Left renal pelvis (tissue), 4 donors: ENCODE results near the gene ZBTB47. TPM values are rescaled to one million over a fixed set of nuclear protein-coding genes. Genes with fewer than 3 reads are reported as not detected.
A peak's percentile ranks its signal among the peaks of the same experiment; 100 is the strongest.

Source experiments
- DNase-seq, 4 donors: peaks; one replicate each; pipeline ENCODE4 v3.0.0-alpha.2; 2013; ENCODE audit warnings: low read depth in 4 of 4, low spot score in 3 of 4
- polyA plus RNA-seq, 4 donors: library from polyadenylated mRNA; unstranded; fragments of 120-200 nt; gene quantifications; one replicate each; pipeline ENCODE4 v1.2.1, GENCODE V29; 2013; ENCODE audit not compliant: insufficient read length in 4 of 4

Gene ZBTB47
- polyA plus RNA-seq, 4 donors = 13.5 to 34.0 (median 15.4) TPM

DNA sequence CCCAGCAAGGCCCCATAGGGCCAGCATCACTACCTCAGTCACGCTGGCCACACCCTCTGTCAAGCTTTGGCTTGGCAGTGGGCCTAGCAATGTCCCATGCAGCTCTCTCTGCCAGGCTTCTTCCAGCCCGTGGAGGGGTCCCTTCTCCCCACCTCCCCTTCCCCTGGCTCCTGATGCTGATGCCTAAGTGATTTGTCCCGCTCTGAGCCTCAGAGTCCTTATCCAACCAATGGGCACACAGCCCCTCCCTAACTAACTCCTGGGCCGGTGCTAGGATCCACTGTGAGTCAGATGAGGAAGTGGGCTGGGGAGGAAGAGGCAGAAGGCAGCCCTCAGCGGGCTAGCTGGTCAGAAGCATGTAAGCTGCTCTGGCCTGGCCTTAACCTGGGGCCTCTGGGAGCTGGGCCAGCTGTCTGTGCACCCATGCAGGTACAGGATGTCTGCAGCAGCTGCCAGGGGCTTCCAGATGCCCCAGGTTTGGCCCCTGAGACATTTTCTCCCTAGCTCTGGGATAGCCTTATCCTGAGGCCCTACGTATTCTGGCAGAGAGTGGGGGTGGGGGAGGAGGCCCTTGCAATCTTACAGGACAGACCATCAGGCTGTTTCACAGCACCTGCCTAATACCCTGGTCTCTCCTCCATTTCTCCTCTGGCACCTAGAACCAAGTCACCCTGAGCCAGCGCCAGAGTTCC lies 740 bp upstream of the ZBTB47 start:
- DNase-seq = no peak

- DNase-seq = no peak
These were observed 266 bp upstream of the ZBTB47 start for GRCh38 chr3:42653303-42653559.

- peak; percentile 36 to 59 (median 44) for DNase-seq
These were observed 1.1 kb downstream of the ZBTB47 start for GRCh38 chr3:42654331-42655201.

GRCh38 chr3:42655331-42655888 lies 1.9 kb downstream of the ZBTB47 start:
- DNase-seq = no peak

- no peak for DNase-seq
These were observed 2.6 kb downstream of the ZBTB47 start for GRCh38 chr3:42655980-42656679.

- DNase-seq = no peak
These were observed 3.4 kb downstream of the ZBTB47 start for GRCh38 chr3:42656680-42657610.

DNA sequence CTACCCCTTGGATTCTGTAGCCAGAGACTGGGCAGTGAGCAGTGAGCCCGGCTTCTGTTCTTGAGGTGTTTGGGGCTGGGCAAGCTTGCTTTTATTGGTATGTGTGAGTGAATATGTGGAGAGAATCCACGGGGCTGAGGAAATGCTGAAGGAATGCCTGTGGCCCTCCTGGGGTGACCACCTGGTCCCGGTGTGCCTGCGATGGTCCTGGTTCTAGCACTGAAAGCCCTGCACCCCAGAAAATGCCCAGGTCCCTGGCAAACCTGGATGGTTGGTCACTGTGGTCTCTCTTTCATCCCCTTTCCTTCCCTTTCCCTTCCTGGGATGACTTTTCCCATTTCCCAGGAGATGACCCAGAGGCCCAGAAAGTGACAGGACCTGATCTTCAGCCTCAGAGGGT lies 4.2 kb downstream of the ZBTB47 start:
- no peak for DNase-seq

GRCh38 chr3:42658091-42658770 lies 4.7 kb downstream of the ZBTB47 start:
- no peak for DNase-seq

GRCh38 chr3:42658771-42659390 lies 5.4 kb downstream of the ZBTB47 start:
- no peak for DNase-seq

DNA sequence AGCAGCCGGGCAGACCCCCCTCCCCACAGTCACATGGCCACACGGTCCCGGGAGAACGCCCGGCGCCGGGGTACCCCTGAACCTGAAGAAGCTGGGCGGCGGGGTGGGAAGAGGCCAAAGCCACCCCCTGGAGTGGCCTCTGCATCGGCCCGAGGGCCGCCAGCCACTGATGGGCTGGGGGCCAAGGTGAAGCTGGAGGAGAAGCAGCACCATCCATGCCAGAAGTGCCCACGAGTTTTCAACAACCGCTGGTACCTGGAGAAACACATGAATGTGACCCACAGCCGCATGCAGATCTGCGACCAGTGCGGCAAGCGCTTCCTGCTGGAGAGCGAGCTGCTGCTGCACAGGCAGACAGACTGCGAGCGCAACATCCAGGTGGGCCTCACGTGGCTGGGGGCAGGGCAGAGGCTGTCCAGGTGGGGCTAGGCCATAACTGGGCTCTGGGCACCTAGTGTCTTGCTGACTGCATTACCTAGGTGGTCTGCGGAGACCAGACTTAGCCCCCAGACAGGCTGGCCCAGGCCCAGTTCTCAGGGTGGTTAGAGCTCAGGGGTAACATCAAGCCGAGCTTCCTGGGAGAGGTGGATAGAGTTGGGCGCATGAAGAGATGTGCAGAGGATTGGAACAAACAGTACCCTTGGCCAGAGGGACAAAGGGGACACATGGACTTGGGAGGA lies 6.1 kb downstream of the ZBTB47 start:
- no peak for DNase-seq

DNA sequence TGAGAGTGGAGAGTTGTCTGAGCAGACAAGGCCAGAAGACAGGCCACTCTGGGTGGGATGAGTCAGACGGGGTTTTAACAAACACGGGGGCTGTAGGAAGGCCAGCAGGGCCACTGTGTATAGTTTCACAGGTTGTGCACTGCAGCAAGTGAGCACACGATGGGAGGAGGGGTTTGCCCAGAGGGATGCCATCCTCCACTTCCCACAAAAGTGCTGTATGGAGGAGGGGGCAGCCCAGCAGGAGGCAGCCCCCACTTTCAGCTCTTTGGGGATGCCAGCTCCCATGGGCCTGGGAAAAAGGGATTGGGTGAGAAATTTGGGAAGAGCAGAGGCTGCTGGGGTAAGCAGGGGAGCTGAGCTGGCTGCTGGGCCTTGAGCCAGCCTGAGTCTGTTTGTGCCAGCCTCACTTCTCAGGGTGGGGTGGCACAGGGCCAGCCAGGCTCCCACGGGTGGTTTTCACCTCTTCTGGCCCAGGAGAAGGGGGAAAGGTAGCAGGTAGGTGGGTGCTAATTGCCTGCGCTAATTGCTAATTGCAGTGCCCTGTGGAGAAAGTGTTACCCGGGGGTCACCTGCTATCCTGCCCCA lies 6.7 kb downstream of the ZBTB47 start:
- no peak for DNase-seq

- DNase-seq = no peak
These were observed 7.4 kb downstream of the ZBTB47 start for GRCh38 chr3:42660898-42661297.

DNA sequence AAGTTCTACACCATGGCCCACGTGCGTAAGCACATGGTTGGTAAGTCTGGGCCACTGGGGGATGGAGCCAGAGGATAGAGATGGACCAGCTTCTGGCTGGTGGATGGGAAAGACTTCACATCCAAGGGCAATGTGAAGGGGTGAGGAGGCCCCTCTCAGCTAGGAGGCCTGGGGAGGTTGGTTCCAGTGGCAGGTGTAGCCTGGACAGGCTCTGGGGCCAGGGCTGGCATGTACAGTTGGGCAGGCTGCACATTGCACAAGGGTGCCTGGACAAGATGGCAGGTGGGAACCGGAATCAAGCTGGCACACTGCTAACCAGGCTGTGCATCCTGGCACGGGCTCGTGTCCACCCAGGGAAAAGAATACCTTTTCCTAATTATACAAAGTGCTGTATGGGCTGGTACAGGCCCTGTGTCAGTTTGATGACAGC lies 8.1 kb downstream of the ZBTB47 start:
- no peak for DNase-seq

GRCh38 chr3:42662037-42662812 lies 8.7 kb downstream of the ZBTB47 start:
- DNase-seq = no peak

DNA sequence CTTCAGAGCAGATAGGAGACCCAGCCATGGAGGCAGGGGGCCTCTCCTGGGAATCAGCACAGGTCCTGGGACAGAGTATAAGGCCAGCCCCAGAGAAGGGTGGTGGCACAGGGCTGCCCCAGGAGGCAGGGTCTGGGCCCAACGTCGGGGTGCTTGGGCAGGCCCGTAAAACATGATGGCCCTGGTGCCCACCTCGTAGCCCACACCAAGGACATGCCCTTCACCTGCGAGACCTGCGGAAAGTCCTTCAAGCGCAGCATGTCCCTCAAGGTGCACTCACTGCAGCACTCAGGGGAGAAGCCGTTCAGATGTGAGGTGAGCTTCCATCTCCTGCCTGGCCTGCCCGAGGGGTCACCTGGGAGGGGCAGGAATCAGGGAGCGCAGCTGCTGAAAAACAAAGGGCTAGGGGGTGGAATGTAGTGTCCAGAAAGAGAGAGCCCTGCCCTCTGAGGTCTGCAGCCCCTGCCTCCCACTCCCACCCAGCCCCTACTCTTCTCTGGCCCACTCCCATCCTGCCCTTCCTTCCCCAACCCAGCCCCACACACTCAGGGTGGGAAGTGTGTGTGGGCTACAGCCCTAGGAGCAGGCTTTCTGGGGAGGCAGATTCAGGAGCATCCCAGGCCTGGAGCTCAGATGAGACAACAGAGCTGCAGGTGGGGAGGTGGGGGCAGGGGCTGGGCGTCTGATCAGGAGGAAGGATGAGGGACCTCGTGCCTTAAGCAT lies 9.5 kb downstream of the ZBTB47 start:
- DNase-seq = no peak

DNA sequence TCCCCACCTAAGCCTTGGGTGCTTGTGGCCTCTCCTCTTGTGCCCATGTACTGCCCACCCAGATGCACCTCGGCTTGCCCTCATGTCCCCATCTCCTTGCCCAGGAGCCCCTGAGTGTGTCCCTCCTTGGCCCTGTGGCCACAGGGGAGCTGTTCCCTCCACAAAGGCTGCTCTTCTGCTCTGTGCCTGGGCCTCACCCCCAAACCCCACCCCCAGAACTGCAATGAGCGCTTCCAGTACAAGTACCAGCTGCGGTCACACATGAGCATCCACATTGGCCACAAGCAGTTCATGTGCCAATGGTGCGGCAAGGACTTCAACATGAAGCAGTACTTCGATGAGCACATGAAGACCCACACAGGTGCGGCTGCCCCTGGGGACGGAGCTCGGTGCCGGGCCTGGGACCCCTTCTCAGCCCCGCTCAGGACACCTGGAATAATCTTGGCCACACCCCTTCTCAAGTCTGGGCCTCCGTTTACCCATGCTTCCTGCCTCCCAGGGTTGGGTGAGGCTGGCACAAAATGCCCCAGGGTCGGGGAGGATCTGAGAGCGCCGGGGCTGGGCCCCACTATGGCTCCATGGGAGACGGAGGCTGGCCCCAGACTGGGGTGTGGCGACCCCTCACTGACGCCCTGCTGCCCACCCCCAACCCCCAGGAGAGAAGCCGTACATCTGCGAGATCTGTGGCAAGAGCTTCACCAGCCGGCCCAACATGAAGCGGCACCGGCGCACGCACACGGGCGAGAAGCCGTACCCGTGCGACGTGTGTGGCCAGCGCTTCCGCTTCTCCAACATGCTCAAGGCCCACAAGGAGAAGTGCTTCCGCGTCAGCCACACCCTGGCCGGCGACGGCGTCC lies 10.3 kb downstream of the ZBTB47 start:
- no peak for DNase-seq
